Activated T-cell treated with anti-CD3 and anti-CD28 coated beads for 1 hour (primary cell): ENCODE results near the gene PADI3.

Source experiments
- DNase-seq: peaks from one replicate; pipeline ENCODE4 v3.0.0-alpha.2; 2020; ENCODE audit warnings: low read depth

The PADI3 gene

DNA sequence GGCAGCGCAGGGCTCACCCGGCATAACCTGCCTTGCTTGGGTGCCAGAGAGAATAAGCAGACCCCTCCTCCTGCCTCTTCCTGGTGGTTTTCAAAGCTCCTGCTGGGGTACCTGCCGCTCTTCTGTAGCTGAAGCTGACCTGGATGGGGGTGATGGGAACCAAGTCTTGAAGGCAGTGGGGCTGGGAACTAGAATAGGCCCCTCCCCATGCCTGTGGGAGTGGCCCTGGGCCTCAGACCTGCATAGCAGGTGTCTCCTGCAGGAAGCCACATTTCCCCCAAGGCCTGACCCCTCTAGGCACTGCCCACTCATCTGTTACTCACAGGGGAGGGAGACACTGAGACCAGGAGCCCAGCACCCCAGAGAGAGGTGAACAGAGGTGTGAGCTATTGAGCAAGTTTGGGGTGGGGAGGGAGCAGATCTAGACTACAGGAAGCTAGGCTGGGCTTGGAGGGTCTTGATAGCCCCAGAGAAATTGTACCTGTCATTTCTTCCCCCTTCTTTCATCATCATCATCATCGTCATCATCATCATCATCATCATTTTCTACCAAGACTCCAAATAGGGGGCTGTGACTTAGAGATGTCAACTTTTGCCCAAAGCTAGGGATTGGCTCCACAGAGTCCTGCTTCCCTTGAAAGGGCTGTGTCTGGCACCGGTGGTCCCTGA is 33.9 kb upstream of the PADI3 start:
- no peak for DNase-seq

GRCh38 chr1:17215545-17215890 is 33.4 kb upstream of the PADI3 start:
- DNase-seq: no peak

- DNase-seq: no peak
Measured at GRCh38 chr1:17216078-17216477, 32.8 kb upstream of the PADI3 start.

DNA sequence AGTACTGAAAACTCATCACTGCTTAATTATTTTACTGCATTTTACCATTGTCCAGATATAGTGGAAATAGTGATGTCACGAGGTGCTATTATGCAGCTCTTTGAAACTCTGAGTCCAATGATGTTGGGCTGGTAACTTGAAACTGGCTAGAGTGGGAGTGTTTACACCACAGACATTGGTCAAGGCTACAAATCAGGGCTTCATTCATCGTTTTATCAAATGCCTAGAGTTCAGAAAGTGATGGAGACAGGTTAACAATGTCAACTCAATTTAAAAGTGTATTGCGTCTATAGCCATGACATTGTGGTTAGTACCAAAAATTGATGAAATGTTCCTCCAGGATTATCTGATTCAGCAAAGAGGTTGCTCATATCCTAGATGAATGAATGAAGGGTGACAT is 31.3 kb upstream of the PADI3 start:
- DNase-seq: no peak

DNA sequence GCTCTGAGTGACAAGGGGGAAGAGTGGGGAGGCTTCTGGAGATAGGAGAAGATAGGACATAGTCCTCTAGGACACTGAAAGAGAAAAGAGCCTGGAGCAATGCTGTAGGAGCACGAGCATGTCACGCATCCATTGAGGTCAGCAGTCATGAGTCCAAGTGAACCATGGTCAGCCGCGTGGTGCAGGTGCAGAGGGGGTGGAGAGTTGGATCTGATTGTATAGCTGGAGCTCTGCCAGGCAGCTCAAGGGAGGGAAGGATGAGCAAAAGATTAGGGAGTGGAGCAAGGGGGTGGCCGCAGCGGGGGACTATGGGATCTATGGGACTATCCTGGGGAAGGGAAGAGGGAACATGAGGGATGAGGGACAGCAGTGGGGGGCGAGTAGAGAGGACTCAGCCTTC is 30.0 kb upstream of the PADI3 start:
- DNase-seq: no peak

GRCh38 chr1:17220287-17220686 is 28.6 kb upstream of the PADI3 start:
- DNase-seq: no peak

GRCh38 chr1:17222557-17222956 is 26.3 kb upstream of the PADI3 start:
- DNase-seq: no peak

DNA sequence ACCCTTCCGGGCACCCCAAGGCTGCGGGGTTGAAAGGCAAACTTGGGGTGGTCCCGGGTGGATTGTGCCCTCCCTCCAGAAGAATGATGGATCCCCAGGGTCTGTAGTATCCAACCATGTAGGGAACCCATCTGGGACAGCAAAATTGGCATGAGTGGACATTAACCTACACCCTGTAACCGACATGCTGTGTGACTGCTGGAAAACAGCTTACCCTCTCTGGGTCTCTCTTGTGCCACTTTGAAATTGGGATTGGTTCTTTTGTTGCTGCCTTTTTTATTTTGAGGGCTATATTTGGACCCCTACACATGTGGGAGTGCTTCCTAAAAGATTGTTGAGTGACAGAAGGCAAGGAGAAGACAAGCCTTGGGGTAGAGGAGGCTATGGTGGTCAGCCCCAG is 24.5 kb upstream of the PADI3 start:
- no peak for DNase-seq

- DNase-seq: no peak
Measured at GRCh38 chr1:17225140-17225539, 23.8 kb upstream of the PADI3 start.

DNA sequence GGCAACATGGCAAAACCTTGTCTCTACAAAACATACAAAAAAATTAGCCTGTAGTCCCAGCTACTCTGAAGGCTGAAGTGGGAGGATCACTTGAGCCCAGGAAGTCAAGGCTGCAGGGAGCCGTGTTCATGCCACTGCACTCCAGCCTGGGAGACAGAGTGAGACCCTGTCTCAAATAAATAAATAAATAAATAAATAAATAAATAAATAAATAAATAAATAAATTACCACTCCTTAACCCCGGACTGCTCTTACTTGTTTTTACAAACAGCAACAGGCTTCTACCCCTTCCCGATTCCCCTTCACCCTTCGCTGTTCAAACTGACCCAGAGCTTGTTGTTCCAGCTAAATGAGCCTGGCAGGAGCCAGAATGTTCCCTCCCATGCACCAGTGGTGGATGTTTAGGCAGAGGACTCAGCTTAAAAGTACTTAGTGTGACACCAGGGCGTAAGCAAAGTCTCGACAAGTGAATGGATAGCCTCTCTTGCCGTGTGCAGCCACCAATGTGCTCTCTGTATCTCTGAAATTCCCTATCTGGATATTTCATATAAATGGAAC is 21.5 kb upstream of the PADI3 start:
- no peak for DNase-seq

DNA sequence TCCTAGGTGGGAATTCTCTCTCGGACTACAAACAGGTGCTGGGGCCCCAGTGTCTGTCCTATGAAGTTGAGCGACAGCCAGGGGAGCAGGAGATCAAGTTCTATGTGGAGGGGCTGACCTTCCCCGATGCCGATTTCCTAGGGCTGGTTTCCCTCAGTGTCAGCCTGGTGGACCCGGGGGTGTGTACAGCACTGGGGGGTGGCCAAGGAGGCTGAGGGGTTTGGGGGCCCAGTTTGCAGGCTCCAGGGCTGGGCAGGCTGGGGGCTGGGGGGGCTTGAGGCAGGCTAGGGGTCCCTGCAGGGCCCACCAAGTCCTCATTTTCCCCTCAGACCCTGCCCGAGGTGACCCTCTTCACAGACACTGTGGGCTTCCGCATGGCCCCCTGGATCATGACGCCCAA is 20.3 kb upstream of the PADI3 start:
- no peak for DNase-seq

- DNase-seq: no peak
Measured at GRCh38 chr1:17229379-17229778, 19.5 kb upstream of the PADI3 start.

- no peak for DNase-seq
Measured at GRCh38 chr1:17230106-17230505, 18.8 kb upstream of the PADI3 start.

GRCh38 chr1:17230671-17231310 is 18.1 kb upstream of the PADI3 start:
- no peak for DNase-seq

DNA sequence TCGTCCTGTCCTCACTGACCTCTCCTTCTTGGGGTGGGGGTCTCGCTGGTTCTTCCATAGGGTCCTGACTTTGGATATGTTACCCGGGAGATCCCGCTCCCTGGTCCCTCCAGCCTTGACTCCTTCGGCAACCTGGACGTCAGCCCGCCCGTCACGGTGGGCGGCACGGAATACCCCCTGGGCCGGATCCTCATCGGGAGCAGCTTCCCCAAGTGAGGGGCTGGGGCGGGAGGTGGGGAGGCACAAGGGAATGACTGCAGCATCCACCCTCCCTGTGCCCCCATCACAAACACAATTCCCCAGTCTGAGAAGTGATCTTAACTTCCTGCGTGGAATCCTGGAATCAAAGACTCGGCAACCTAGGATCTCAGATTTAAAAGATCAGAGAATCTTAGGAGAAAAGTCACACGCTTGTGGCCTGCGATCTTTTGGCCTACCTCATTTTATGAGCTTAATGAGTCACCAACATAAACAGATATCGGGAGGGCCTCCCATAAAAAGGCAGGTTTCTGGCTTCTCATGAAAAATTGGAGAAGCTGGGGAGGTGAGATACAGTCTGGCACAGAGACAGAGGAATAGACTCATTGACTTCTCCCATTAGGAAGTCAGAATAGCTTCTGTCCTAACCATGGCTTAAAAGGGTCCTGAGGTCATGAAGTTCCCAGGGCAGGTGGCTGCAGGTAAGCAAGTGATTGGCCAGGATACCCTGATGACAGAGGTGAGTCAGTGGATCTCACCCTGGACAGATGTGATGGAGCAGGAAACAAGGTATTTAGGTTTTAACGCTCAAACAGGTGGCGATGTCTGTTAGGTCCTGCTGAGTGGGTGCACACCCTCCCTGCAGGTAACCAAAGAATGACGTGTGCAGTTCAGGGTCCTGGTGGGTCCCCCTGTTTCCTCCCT is 15.9 kb upstream of the PADI3 start:
- DNase-seq: no peak

- DNase-seq: no peak
Measured at GRCh38 chr1:17233675-17234320, 15.1 kb upstream of the PADI3 start.

DNA sequence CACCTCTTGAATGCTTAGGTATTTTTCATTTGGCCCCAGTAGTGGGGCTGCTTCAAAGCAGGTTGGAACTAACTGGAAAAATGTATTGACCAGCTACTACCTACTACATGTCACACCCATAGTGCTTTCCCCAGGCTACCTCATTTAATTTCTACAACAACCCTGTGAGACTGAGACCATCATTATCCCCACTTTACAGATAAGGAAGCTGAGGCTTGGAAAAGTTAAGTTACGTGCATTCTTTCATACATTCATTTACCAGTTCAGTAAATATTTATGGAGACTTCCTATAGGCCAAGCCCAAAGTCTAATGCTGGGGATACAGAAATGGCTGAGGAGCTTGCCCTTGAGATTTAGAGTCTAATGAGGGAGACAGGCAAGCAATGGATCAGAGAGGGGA is 14.5 kb upstream of the PADI3 start:
- no peak for DNase-seq

DNA sequence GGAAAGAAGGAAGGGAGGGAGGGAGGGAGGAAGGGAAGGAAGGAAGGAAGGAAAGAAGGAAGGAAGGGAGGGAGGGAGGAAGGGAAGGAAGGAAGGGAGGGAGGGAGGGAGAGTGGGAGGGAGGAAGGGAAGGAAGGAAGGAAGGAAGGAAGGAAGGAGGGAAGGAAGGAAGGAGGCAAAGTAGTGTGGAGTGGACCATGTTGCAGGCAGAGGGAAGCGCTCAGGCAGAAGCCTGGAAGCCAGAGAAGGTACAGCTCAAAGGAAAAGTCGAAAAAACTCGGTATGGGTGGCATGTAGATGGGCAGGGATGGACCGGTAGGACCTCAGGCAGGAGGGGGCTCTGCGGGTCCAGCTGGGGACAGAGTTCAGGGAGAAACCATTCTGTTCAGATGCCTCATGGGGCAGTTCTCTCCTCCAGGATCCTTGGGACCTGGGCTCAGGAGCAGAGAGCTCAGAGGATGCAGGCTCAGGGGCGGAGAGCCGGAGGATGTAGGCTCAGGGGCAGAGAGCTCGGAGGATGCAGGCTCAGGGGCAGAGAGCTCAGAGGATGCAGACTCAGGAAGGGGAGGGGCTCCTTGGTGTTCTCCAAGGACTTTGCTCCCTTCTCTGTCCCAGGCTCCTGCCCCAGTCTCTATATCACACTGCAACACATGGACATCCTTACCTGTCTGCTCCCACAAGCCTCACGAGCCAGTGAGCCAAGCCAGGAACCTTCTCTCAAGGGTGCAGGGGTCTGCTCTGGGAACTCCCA is 13.6 kb upstream of the PADI3 start:
- no peak for DNase-seq

DNA sequence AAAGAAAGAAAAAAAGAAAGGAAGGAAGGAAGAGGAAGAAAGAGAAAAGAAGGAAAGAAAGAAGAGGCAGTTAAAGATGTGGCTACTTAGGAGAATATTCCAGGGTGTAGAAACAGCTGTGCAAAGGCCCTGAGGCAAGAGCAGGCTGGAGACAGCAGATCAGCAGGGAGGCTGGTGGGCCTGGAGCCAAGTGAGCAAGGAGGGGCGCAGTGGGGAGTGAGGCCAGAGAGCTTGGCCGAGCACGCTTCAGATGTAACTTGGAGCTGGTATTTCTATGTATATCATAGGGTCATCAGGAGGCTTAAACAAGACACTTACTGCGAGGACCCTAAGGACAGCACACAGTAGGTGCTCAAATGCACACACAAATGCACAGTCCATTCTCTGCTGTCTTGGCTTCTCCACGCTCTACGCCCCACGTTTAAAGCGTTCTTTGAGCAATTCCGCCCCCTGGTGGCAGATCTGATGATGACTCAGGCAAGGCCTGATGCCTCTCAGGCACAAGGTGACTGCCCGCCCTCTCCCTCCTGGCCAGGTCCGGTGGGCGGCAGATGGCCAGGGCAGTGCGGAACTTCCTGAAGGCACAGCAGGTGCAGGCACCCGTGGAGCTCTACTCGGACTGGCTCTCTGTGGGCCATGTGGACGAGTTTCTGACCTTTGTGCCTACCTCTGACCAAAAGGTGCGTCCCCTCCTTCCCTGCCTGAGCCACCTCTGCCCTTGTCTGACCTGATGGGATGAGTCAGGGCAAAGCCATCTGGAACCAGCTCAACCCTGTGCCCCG is 11.9 kb upstream of the PADI3 start:
- peak; percentile 90 for DNase-seq

DNA sequence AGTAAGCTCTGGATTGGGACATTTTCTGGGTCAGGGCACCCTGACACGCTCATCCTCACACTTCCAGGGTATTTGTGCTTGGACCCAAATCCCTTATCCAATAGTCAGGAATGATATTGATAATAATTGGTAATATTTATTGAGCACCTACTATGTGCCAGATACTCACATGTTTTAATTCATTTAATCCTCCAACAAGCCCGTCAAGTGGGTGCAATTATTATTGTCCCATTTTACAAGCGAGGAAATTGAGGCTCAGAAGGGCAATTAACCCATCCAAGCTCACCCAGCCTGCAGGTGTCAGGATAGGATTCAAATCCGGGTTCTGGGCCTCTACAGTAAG is 11.4 kb upstream of the PADI3 start:
- no peak for DNase-seq

- no peak for DNase-seq
Measured at GRCh38 chr1:17239420-17239819, 9.5 kb upstream of the PADI3 start.
